GM20000 (cell line): Measurements from ENCODE around the gene PRODH.
"Not testable (repeated sequence)": the region's sequence is repeated elsewhere in the genome, so short reads cannot be mapped to it uniquely, and the experiment has no call there.

Experiments
- DNase-seq: peaks from one replicate; pipeline ENCODE4 v3.0.0; 2012; ENCODE audit warnings: low spot score
- CTCF ChIP-seq: IDR thresholded peaks from 2 replicates; pipeline ENCODE4 v1.5.1; 2012; ENCODE audit warnings: mild to moderate bottlenecking, control low read depth; ENCODE audit errors: extremely low read depth, missing control alignments

PRODH gene

DNA sequence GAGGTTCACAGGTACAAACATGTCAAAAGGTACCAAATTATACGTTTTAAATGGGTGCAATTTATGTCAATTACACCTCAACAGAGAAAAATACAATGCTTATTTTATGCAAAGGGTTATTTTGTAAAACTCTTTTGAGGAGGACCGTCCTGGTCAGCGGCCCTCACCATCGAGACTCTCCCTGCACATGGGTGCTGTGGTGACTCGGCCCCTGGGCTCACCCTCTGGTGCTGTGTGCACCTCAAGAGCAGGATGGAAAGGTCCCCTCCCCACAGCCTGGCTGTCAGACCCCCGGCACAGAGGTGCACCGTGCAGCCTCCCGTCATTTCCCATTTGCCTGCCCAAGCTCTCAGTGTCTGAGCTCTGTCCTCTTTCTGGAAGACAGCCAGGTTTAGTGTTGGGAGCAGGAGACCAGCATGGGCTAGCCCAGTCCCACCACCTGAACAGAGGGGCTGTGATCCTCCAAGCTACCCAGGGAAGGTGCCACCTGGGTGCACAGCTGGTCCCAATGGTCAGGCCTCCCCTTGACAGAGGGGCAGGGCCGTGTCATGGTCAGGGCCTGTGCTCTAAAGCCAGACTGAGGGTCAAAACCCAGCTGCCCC is 41.8 kb upstream of the PRODH start:
- DNase-seq = no peak
- no peak for TF ChIP-seq CTCF

GRCh38 chr22:18976197-18976751 is 40.2 kb upstream of the PRODH start:
- no peak for DNase-seq
- TF ChIP-seq CTCF = no peak

DNA sequence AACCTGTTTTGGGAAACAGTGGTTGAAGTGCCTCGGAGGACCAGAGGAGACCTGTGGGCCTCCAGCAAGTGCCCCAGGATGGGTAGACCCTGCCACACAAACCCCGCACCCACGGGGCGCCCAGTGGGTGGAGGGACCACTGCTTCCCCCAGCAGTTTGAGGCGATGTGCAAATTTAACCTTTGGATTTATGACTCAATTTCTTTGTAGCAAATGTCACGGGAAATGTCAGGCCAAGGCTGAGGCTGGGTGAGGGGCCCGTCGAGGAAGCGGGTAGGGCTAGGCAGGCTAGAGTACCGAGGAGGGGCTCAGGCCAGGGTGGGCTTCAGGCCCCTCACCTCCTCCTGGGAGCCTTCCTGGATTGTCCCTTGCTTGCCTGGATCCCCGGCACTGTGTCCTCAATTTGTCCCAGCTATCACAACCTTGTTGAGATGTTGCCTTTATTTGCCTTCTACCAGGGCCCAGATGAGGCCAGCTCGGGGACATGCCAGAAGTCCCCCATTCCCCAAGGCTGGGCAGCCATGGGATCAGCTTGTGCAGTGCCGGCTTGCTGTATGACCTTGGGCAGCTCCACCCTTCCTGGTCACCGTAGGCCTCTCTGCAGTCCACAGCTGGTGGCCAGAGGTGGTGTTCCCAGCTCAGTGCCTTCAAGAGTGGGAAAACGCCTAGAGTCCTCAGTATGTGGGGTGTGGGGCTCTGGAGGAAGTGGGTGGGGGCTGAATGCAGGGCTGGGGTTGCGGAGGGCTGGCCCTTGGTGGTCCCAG is 39.5 kb upstream of the PRODH start:
- TF ChIP-seq CTCF = no peak
- DNase-seq = no peak

GRCh38 chr22:18974477-18975180 is 38.5 kb upstream of the PRODH start:
- no peak for TF ChIP-seq CTCF

GRCh38 chr22:18973264-18974031 is 37.4 kb upstream of the PRODH start:
- TF ChIP-seq CTCF = no peak
- DNase-seq = no peak

More at GRCh38 chr22:18974477-18975180, 38.5 kb upstream of the PRODH start:
- no peak for DNase-seq

DNA sequence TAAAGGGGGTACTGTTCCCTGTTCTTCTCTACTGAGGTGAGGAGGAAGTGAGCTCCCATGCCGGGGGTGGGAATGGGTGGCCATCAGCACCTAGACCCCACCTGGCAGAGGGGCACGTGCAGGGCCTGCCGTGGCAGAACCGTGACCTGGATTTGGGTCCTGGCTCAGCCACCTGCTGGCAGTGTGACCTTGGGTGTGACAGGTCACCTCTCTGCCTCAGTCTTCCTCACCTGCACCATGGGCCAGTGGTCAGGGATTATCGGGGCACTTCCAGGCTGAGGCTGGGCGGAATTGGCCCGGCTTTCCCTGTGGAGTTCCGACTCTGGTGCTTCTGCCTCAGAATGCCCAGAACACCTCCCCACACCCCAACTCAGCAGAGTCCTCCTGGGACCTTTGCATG is 36.5 kb upstream of the PRODH start:
- DNase-seq = not testable (repeated sequence)

DNA sequence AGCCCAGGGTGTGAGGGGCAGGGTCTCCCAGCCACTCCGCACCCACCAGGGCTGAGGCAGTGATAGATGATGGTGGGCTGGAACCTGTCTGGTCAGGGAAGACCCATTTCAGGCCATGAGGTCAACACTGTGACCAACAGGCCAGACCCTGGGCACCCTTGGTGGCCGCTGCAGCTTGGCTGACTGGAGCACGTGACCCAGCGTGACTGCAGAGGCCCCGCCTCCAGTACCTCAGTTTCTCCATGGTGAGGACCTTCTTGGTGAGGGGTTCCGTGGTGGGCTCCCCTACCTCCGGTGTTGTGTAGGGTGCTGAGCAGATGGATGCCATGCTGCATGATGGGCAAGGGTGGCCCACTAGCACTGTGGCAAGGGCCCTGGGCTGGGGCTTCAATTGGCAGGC is 35.9 kb upstream of the PRODH start:
- DNase-seq = not testable (repeated sequence)

- no peak for DNase-seq
- no peak for TF ChIP-seq CTCF
Observed at GRCh38 chr22:18971321-18971751, 35.2 kb upstream of the PRODH start.
